Choroid plexus epithelial cell (primary cell): ENCODE measurements around the gene THAP11.
A peak's percentile ranks its signal among the peaks of the same experiment; 100 is the strongest.

Experiments
- DNase-seq: peaks from one replicate; pipeline ENCODE4 v3.0.0-alpha.2; 2010; ENCODE audit warnings: low read depth
- H3K4me3 ChIP-seq: 2 replicates; pipeline ENCODE4 v1.5.1; 2011; ENCODE audit warnings: low read depth, mild to moderate bottlenecking, control low read depth, low read length, moderate library complexity
- CTCF ChIP-seq: conservative IDR thresholded peaks from 2 replicates; pipeline ENCODE4 v1.5.1; 2011; ENCODE audit warnings: low read depth, mild to moderate bottlenecking, control low read depth, inconsistent platforms, low read length, moderate library complexity

The THAP11 gene

DNA sequence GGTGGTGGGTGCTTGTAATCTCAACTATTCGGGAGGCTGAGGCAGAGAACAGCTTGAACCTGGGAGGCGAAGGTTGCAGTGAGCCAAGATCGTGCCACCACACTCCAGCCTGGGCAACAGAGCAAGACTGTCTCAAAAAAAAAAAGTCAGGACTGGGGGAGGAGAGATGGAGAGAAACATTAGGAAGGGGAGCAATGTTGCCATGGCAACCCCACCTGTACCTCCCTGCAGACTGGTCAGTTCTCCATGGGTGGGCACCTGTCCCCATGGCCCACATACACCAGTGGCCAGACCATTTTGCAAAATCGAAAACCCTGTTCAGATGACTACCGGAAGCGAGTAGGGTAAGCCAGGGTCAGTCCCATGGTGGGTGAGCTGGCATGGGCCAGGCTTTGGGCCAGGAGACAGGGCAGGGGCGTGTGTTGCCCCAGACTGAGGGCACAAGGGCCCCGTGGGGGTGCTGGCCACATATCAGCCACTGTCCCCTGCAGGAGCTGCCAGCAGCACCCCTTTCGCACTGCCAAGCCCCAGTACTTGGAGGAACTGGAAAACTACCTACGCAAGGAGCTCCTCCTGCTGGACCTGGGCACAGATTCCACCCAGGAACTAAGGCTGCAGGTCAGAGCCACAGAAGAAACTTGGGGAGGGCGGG lies 21.4 kb upstream of the THAP11 start:
- no peak overlapping the region for H3K4me3 ChIP-seq
- DNase-seq, result no peak
- no peak for TF ChIP-seq CTCF

DNA sequence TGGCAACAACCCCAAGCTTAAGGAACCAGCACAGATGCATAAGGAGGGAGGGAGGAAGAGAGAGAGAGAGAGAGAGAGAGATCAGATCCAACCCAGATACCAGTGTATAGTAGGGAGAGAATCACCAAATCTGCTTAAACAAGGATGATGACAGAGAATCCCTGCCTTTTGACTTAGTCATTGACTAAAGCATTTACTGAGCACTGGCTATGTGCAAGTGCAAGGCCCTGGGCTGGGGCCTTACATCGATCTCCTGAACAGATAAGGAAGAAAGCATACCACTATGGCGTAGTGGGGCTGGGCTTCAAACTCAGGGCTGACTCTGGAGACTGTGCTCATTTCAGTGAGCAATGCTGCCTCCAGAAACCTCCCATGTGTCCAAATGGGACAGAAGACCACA lies 19.6 kb upstream of the THAP11 start:
- peak; percentile 34 for DNase-seq
- H3K4me3 ChIP-seq, result no peak overlapping the region
- no peak for TF ChIP-seq CTCF

DNA sequence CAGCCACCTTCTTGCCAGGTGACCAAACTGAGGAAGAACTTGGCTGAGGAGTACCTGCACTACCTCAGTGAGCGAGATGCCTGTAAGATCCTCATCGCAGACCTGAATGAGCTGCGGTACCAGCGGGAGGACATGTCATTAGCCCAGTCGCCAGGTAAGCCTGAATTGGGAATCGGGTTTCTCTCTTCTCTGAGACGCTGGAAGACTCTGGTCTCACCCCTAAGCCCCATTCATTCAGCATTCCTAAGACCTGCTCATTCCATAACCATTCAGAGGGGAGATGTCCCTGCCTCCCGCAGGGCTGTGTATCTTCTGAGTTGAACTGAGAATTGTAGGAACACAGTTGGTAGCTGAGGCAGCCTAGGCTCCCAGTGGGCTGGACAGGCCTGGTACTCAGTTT lies 17.0 kb upstream of the THAP11 start:
- no peak for TF ChIP-seq CTCF
- no peak overlapping the region for H3K4me3 ChIP-seq
- no peak for DNase-seq

DNA sequence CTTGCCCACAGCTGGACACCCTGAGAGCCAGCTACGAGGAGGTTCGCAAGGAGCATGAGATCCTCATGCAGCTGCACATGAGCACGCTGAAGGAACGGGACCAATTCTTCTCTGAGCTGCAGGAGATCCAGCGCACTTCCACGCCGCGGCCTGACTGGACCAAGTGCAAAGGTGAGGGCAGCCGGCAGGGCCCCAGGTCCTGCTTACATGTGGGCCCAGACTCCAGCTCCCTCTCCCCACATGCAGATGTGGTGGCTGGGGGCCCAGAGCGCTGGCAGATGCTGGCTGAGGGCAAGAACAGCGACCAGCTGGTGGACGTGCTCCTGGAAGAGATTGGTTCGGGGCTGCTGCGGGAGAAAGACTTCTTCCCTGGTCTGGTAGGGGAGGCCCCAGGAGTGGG lies 16.2 kb upstream of the THAP11 start:
- no peak for TF ChIP-seq CTCF
- DNase-seq, result no peak

DNA sequence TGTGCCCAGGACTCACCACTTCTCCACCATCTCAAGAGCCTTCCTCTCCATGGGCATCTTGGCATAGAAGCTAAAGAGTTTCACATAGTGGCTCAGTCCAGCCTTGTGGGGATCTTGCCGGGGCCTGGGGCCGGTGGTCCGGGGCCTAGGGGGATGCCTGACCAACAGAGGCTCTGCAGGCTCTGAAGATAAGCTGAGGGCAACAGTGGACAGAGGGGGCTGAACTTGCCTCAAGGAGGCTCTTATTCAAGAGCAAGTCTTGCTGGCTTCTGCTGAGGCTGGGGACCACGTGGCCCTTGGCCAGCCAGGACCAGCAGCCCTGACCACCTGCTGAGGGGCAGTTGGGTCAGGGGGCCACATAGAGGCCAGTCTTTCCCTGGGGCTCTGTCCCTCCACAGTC lies 13.5 kb upstream of the THAP11 start:
- no peak for DNase-seq
- no peak overlapping the region for H3K4me3 ChIP-seq
- TF ChIP-seq CTCF, result no peak

More for the DNA sequence above, 16.2 kb upstream of the THAP11 start:
- H3K4me3 ChIP-seq, result no peak overlapping the region

GRCh38 chr16:67833030-67833414 lies 9.1 kb upstream of the THAP11 start:
- TF ChIP-seq CTCF, result no peak
- DNase-seq, result peak; percentile 48
- peak overlapping the region; percentile 88 for H3K4me3 ChIP-seq
